ENCODE results near the gene TMEM132E.

GRCh38 chr17:34588266-34588665 is 8.9 kb downstream of the TMEM132E start:
- TF ChIP-seq GATA3 (IDR thresholded peaks at IDR 0.05; ENCODE audit: low read depth, low read length) (no peak), GATA2 (IDR thresholded peaks at IDR 0.05; ENCODE audit: low read depth, low read length) (no peak)

Data from SH-SY5Y (cell line).